Measurements from ENCODE around the gene DTNB.

DNA sequence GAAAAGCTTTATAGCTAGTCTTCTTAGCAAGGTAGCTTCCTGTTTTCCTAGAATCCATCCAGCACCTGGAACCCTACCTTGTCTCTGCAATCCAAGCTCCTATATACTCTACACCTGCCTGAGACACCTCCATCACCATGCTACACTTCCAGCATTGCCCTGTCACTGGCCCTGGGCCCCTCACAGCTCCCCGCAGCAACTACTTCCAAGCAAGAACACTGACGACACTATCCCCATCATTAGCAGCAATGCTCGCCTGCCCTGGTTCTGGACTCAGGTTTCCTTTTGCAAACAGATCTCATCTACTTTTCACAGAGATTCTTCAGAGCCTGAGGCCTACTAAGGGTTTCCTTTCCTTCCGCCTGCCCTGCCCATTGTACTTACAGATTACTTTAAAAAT lies 121.1 kb downstream of the DTNB start:
- TF ChIP-seq, protein P1, sequence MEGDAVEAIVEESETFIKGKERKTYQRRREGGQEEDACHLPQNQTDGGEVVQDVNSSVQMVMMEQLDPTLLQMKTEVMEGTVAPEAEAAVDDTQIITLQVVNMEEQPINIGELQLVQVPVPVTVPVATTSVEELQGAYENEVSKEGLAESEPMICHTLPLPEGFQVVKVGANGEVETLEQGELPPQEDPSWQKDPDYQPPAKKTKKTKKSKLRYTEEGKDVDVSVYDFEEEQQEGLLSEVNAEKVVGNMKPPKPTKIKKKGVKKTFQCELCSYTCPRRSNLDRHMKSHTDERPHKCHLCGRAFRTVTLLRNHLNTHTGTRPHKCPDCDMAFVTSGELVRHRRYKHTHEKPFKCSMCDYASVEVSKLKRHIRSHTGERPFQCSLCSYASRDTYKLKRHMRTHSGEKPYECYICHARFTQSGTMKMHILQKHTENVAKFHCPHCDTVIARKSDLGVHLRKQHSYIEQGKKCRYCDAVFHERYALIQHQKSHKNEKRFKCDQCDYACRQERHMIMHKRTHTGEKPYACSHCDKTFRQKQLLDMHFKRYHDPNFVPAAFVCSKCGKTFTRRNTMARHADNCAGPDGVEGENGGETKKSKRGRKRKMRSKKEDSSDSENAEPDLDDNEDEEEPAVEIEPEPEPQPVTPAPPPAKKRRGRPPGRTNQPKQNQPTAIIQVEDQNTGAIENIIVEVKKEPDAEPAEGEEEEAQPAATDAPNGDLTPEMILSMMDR (IDR thresholded peaks at IDR 0.05; ENCODE audit: low read depth, low read length), result no peak
- TF ChIP-seq EZH2phosphoT487 (IDR thresholded peaks at IDR 0.05; ENCODE audit: low read depth), result no peak
